Neural progenitor cell (in vitro differentiated cells): ENCODE data around the gene BMP5. TPM values are rescaled to one million over a fixed set of nuclear protein-coding genes. Genes with fewer than 3 reads are reported as not detected.

ENCODE experiments used
- DNase-seq: peaks from one replicate; pipeline ENCODE4 v3.0.0-alpha.2; 2016; ENCODE audit warnings: low spot score
- H2AFZ ChIP-seq: fragments of 200-600 bp; sonication (generic); replicated peaks from 2 replicates; pipeline ENCODE4 v1.6.1; 2016; ENCODE audit warnings: antibody characterized with exemption
- H3F3A ChIP-seq: fragments of 200-600 bp; sonication (generic); 2 replicates; pipeline ENCODE4 v1.6.1; 2016; ENCODE audit warnings: antibody characterized with exemption, low read depth
- H3K27ac ChIP-seq: fragments of 200-600 bp; sonication (generic); 2 replicates; pipeline ENCODE4 v1.5.1; 2016; ENCODE audit warnings: mild to moderate bottlenecking
- H3K27me3 ChIP-seq: fragments of 200-600 bp; sonication (generic); 2 replicates; pipeline ENCODE4 v1.6.1; 2016; ENCODE audit warnings: mild to moderate bottlenecking, moderate library complexity
- H3K36me3 ChIP-seq: fragments of 200-600 bp; sonication (generic); 2 replicates; pipeline ENCODE4 v1.5.1; 2016
- H3K4me1 ChIP-seq: fragments of 200-600 bp; sonication (generic); 2 replicates; pipeline ENCODE4 v1.6.1; 2016; ENCODE audit warnings: mixed run types
- H3K4me2 ChIP-seq: fragments of 200-600 bp; sonication (generic); 2 replicates; pipeline ENCODE4 v1.6.1; 2016
- H3K4me3 ChIP-seq: fragments of 200-600 bp; sonication (generic); 2 replicates; pipeline ENCODE4 v1.5.1; 2016
- H3K79me2 ChIP-seq: fragments of 200-600 bp; sonication (generic); 2 replicates; pipeline ENCODE4 v1.6.1; 2016; ENCODE audit warnings: low read depth
- H3K9ac ChIP-seq: fragments of 200-600 bp; sonication (generic); 2 replicates; pipeline ENCODE4 v1.6.1; 2016
- H3K9me3 ChIP-seq: fragments of 200-600 bp; sonication (generic); 2 replicates; pipeline ENCODE4 v1.5.1; 2016; ENCODE audit warnings: low read depth
- H4K20me1 ChIP-seq: fragments of 200-600 bp; sonication (generic); 2 replicates; pipeline ENCODE4 v1.6.1; 2016; ENCODE audit warnings: low read depth
- H3K27ac Mint-ChIP-seq: 3 replicates; pipeline ENCODE4 v1.8.0; 2021; ENCODE audit warnings: mixed read lengths
- H3K27me3 Mint-ChIP-seq: 2 replicates; pipeline ENCODE4 v1.8.0; 2022; ENCODE audit warnings: low read depth, mild to moderate bottlenecking, inconsistent platforms, moderate library complexity, mixed read lengths; ENCODE audit not compliant: insufficient read depth
- H3K36me3 Mint-ChIP-seq: 3 replicates; pipeline ENCODE4 v1.8.0; 2021; ENCODE audit warnings: mixed read lengths
- H3K4me1 Mint-ChIP-seq: 3 replicates; pipeline ENCODE4 v1.8.0; 2021; ENCODE audit warnings: mixed read lengths
- H3K4me3 Mint-ChIP-seq: 3 replicates; pipeline ENCODE4 v1.8.0; 2021; ENCODE audit warnings: mild to moderate bottlenecking, moderate library complexity, mixed read lengths
- H3K9me3 Mint-ChIP-seq: 3 replicates; pipeline ENCODE4 v1.8.0; 2020; ENCODE audit warnings: mixed read lengths
- EZH2 ChIP-seq: fragments of 200-600 bp; sonication (generic); IDR thresholded peaks from 2 replicates; pipeline ENCODE4 v1.6.1; 2017; ENCODE audit warnings: antibody characterized with exemption, mild to moderate bottlenecking, moderate library complexity
- EZH2phosphoT487 ChIP-seq: fragments of 200-600 bp; sonication (generic); IDR thresholded peaks from 2 replicates; pipeline ENCODE4 v1.6.1; 2017; ENCODE audit warnings: antibody characterized with exemption
- total RNA-seq: library from RNA; depleted of rRNA; stranded (reverse); fragments of >200 nt; gene quantifications from 2 replicates; pipeline ENCODE4 v1.2.3, GENCODE V29; 2015; ENCODE audit warnings: low replicate concordance
- TF ChIP-seq, protein P1 (sequence below): fragments of 200-600 bp; sonication (generic); IDR thresholded peaks from 2 replicates; pipeline ENCODE4 v1.5.1; 2017; ENCODE audit warnings: antibody characterized with exemption, mild to moderate bottlenecking

The BMP5 gene
- total RNA-seq, 1 donor from 2014 or later: 1.5 TPM

- Mint-ChIP-seq H3K27me3 (peaks cover 2% of the 10 kb centered on the region), H3K9me3 (no peaks in the 10 kb centered on the region), H3K36me3 (no peaks in the 10 kb centered on the region), H3K4me3 (no peak overlapping the region), H3K27ac (no peak overlapping the region), H3K4me1 (peaks cover 26% of the 10 kb centered on the region)
- H3K9ac ChIP-seq: no peak overlapping the region
- H3K27me3 ChIP-seq: no peaks in the 10 kb centered on the region
- H3K79me2 ChIP-seq: no peaks in the 10 kb centered on the region
- no peaks in the 10 kb centered on the region for H4K20me1 ChIP-seq
- H3K4me2 ChIP-seq: no peak overlapping the region
- H3K9me3 ChIP-seq: no peaks in the 10 kb centered on the region
- no peak for DNase-seq
- no peaks in the 10 kb centered on the region for H3K4me1 ChIP-seq
- peak overlapping the region; percentile 9 for H2AFZ ChIP-seq
- H3K4me3 ChIP-seq: no peak overlapping the region
- TF ChIP-seq EZH2: no peak
- TF ChIP-seq EZH2phosphoT487: no peak
- TF ChIP-seq, protein P1, sequence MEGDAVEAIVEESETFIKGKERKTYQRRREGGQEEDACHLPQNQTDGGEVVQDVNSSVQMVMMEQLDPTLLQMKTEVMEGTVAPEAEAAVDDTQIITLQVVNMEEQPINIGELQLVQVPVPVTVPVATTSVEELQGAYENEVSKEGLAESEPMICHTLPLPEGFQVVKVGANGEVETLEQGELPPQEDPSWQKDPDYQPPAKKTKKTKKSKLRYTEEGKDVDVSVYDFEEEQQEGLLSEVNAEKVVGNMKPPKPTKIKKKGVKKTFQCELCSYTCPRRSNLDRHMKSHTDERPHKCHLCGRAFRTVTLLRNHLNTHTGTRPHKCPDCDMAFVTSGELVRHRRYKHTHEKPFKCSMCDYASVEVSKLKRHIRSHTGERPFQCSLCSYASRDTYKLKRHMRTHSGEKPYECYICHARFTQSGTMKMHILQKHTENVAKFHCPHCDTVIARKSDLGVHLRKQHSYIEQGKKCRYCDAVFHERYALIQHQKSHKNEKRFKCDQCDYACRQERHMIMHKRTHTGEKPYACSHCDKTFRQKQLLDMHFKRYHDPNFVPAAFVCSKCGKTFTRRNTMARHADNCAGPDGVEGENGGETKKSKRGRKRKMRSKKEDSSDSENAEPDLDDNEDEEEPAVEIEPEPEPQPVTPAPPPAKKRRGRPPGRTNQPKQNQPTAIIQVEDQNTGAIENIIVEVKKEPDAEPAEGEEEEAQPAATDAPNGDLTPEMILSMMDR: no peak
- no peaks in the 10 kb centered on the region for H3K36me3 ChIP-seq
- no peaks in the 10 kb centered on the region for H3F3A ChIP-seq
- H3K27ac ChIP-seq: no peak overlapping the region
Measured at GRCh38 chr6:55714831-55715230, 160.6 kb downstream of the BMP5 start.

GRCh38 chr6:55713436-55713835 is 162.0 kb downstream of the BMP5 start:
- Mint-ChIP-seq H3K27ac (no peak overlapping the region), H3K4me1 (peaks cover 26% of the 10 kb centered on the region), H3K27me3 (peaks cover 2% of the 10 kb centered on the region), H3K9me3 (no peaks in the 10 kb centered on the region), H3K36me3 (no peaks in the 10 kb centered on the region), H3K4me3 (no peak overlapping the region)
- H3K9me3 ChIP-seq: no peaks in the 10 kb centered on the region
- no peaks in the 10 kb centered on the region for H3K36me3 ChIP-seq
- no peak overlapping the region for H3K9ac ChIP-seq
- no peaks in the 10 kb centered on the region for H3K79me2 ChIP-seq
- TF ChIP-seq EZH2phosphoT487 (no peak), EZH2 (no peak)
- TF ChIP-seq, protein P1: no peak
- no peak overlapping the region for H3K4me3 ChIP-seq
- H3K4me1 ChIP-seq: no peaks in the 10 kb centered on the region
- H3F3A ChIP-seq: no peaks in the 10 kb centered on the region
- DNase-seq: no peak
- H3K27me3 ChIP-seq: no peaks in the 10 kb centered on the region
- no peak overlapping the region for H3K4me2 ChIP-seq
- no peak overlapping the region for H2AFZ ChIP-seq
- H3K27ac ChIP-seq: no peak overlapping the region
- H4K20me1 ChIP-seq: no peaks in the 10 kb centered on the region

GRCh38 chr6:55708711-55709110 is 166.7 kb downstream of the BMP5 start:
- Mint-ChIP-seq H3K4me3 (no peak overlapping the region), H3K4me1 (peaks cover 21% of the 10 kb centered on the region), H3K27me3 (no peaks in the 10 kb centered on the region), H3K9me3 (peaks cover 6% of the 10 kb centered on the region), H3K27ac (no peak overlapping the region), H3K36me3 (no peaks in the 10 kb centered on the region)
- Histone ChIP-seq H3K9me3 (no peaks in the 10 kb centered on the region), H3K27ac (no peak overlapping the region), H3F3A (no peaks in the 10 kb centered on the region), H3K4me1 (peaks cover 8% of the 10 kb centered on the region), H4K20me1 (no peaks in the 10 kb centered on the region), H3K36me3 (no peaks in the 10 kb centered on the region), H3K27me3 (no peaks in the 10 kb centered on the region), H3K4me2 (no peak overlapping the region), H3K4me3 (no peak overlapping the region), H3K79me2 (no peaks in the 10 kb centered on the region), H3K9ac (no peak overlapping the region), H2AFZ (no peak overlapping the region)
- DNase-seq: no peak
- TF ChIP-seq, protein P1: no peak
- no peak for TF ChIP-seq EZH2
- TF ChIP-seq EZH2phosphoT487: no peak
